ENCODE data around the gene TSC1. TPM values are rescaled to one million over a fixed set of nuclear protein-coding genes. Genes with fewer than 3 reads are reported as not detected.
"Not testable (repeated sequence)": the region's sequence is repeated elsewhere in the genome, so short reads cannot be mapped to it uniquely, and the experiment has no call there.

The TSC1 gene
- 50.8 and 59.1 TPM in 2 replicates for total RNA-seq
- long read RNA-seq, full-length matches to known transcripts, result 6 of 43 reads
- long read RNA-seq, partial matches to known transcripts, result 17 of 43 reads
- long read RNA-seq, other reads (novel, unspliced or antisense), result 20 of 43 reads

DNA sequence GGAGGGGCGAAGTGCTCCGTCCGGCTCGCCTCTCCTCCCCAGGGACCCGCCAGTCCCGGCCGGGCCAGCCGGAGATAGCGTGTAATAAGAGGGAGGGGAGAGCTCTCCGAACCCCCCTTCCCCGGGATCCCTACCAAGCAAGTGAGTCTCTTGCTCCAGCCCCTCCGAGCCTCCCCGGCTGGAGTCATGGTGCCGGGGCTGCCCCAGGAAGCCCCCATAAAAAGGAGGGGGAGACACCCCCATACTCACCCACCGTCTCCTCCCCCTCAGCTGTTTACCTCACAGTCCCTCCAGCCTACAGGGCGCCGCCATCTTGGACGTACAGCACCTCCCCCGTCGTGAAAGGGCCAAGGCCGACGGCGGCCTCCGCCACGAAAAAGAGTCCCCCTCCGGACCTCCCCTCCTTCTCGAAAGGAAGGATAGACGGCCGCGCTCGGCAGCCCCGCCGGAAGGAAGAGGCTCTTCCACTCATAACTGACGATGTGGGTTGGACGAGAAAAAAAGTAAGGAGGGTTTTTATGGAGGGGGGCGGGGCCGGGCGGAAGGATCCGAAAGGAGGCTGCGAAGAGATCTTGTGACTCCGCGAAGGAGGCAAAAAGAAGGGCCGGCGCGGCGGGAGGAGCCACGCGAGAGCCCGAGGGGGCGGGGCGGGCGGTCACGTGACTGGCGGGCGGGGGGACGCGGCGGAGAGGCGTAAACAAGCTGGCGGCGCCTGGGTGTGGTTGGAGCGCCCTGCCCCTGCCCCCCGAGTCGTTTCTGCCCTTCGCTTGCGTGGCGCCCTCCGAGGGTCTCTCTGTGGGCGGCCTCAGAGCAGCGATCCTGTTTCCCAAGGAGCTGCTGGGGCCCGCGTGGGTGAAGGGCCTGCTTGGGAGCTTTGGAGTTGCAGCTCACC lies at the start of gene TSC1:
TSS of gene TSC1 (minus strand) at position 323 of the 892 bp plus-strand sequence. CDS start 15,744 bp downstream, outside the sequence.
- peaks cover 38% of the 10 kb centered on the region for H3K4me1 Mint-ChIP-seq (ENCODE audit: unreplicated experiment)
- TF ChIP-seq, protein P1, sequence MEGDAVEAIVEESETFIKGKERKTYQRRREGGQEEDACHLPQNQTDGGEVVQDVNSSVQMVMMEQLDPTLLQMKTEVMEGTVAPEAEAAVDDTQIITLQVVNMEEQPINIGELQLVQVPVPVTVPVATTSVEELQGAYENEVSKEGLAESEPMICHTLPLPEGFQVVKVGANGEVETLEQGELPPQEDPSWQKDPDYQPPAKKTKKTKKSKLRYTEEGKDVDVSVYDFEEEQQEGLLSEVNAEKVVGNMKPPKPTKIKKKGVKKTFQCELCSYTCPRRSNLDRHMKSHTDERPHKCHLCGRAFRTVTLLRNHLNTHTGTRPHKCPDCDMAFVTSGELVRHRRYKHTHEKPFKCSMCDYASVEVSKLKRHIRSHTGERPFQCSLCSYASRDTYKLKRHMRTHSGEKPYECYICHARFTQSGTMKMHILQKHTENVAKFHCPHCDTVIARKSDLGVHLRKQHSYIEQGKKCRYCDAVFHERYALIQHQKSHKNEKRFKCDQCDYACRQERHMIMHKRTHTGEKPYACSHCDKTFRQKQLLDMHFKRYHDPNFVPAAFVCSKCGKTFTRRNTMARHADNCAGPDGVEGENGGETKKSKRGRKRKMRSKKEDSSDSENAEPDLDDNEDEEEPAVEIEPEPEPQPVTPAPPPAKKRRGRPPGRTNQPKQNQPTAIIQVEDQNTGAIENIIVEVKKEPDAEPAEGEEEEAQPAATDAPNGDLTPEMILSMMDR (IDR thresholded peaks at IDR 0.05), result no peak

DNA sequence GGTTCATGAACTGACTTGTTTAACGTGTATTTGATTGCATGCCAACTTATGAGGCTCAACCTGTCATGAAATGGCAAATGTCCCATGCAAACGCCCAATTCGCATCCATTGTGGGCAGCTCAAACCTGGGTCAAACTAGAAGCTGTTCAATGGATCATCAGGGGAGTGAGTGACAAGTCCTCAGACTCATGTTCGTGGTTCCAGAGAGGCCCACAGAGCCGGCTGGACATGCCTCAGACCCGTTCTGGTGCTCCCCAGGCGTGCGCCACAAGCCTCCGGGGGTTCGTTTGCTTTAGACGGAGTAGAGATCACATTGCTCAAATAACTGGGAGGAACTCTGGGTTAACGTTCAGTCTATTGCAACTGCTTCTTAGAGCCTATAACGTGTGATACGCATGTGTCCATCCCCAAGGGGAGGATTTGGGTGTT lies 49.1 kb upstream of the TSC1 start:
- no peak for DNase-seq (ENCODE audit: extremely low spot score, unreplicated experiment)
- H3K4me1 Mint-ChIP-seq (ENCODE audit: unreplicated experiment), result no peaks in the 10 kb centered on the region
- no peaks in the 10 kb centered on the region for H3K9me3 Mint-ChIP-seq (ENCODE audit: unreplicated experiment)
- no peak overlapping the region for H3K4me3 Mint-ChIP-seq (ENCODE audit: unreplicated experiment)
- H3K27me3 Mint-ChIP-seq (ENCODE audit: unreplicated experiment), result peaks cover 36% of the 10 kb centered on the region
- no peak overlapping the region for H3K27ac Mint-ChIP-seq (ENCODE audit: unreplicated experiment)
- no peaks in the 10 kb centered on the region for H3K36me3 Mint-ChIP-seq (ENCODE audit: unreplicated experiment)
- TF ChIP-seq, protein P1 (IDR thresholded peaks at IDR 0.05), result no peak

More for the DNA sequence above, at the start of gene TSC1:
- Mint-ChIP-seq H3K9me3 (ENCODE audit: unreplicated experiment) (no peaks in the 10 kb centered on the region), H3K27me3 (ENCODE audit: unreplicated experiment) (no peaks in the 10 kb centered on the region), H3K4me3 (ENCODE audit: unreplicated experiment) (peak within 1 kb of the TSS; percentile 80), H3K36me3 (ENCODE audit: unreplicated experiment) (no peaks in the 10 kb centered on the region), H3K27ac (ENCODE audit: unreplicated experiment) (peak within 1 kb of the TSS; percentile 100)
- peak; percentile 99 for DNase-seq (ENCODE audit: extremely low spot score, unreplicated experiment)

DNA sequence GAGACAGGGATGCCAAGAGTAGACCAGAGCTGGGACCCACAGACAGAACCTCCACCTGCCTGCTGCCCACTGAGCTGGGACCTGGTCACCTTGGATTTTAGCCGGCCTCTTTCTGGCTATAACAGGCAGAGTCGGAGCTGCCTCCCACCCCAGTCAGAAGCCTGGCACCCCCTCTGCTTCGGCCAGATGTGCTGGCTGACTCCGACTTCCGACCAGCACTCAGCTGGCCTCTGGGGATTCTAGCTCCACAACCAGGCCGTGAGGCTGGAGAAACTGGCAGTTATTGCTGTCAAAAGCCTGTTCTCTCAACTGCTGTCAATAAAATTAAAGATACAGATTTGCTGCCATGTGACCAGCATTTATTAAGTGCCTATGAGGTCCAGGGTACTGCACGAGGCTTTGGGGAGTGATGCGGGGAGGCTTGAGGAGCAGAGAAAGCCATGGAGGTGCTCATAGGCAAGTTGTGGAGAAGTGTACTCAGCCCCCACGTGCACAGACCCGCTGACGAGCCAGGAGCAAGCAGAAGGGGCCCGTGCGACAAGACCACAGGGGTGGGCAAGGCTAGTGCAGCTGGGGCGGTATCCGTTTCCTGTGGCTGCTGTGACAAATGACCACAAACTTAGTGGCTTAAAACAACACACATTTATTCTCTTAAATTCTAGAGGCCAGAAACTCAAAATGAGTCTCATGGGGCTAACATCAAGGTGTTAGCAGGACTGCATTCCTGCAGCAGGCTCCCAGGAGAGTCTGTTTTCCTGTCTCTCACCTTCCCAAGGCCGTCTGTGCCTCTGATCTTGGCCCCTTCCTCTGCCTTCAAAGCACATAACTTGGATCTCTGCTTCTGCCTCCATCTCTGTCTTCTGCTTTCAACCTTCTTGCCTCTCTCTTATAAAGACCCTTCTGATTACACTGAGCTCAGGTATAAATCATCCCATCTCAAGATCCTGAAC lies 47.2 kb upstream of the TSC1 start:
- Mint-ChIP-seq H3K4me3 (ENCODE audit: unreplicated experiment) (no peak overlapping the region), H3K36me3 (ENCODE audit: unreplicated experiment) (no peaks in the 10 kb centered on the region), H3K4me1 (ENCODE audit: unreplicated experiment) (no peaks in the 10 kb centered on the region), H3K9me3 (ENCODE audit: unreplicated experiment) (no peaks in the 10 kb centered on the region), H3K27me3 (ENCODE audit: unreplicated experiment) (peaks cover 40% of the 10 kb centered on the region), H3K27ac (ENCODE audit: unreplicated experiment) (no peak overlapping the region)
- TF ChIP-seq, protein P1 (IDR thresholded peaks at IDR 0.05), result no peak
- DNase-seq (ENCODE audit: extremely low spot score, unreplicated experiment), result no peak

DNA sequence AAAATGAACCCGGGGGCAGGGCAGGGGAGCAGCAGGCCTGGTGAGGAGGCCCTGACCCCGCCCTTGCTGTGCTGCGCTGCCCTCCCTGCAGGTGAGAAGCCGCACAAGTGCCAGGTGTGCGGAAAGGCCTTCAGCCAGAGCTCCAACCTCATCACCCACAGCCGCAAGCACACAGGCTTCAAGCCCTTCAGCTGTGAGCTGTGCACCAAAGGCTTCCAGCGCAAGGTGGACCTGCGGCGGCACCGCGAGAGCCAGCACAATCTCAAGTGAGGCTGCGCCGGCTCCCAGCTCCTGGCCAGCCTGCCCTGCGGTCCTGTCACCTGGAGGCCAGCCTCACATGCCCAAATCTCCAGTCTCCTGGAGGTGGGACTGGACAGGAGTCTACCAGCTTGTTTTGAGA lies 46.4 kb upstream of the TSC1 start:
- Mint-ChIP-seq H3K27ac (ENCODE audit: unreplicated experiment) (no peak overlapping the region), H3K27me3 (ENCODE audit: unreplicated experiment) (peaks cover 38% of the 10 kb centered on the region), H3K4me3 (ENCODE audit: unreplicated experiment) (no peak overlapping the region), H3K9me3 (ENCODE audit: unreplicated experiment) (no peaks in the 10 kb centered on the region), H3K4me1 (ENCODE audit: unreplicated experiment) (no peaks in the 10 kb centered on the region), H3K36me3 (ENCODE audit: unreplicated experiment) (no peaks in the 10 kb centered on the region)
- DNase-seq (ENCODE audit: extremely low spot score, unreplicated experiment), result no peak
- TF ChIP-seq, protein P1 (IDR thresholded peaks at IDR 0.05), result no peak

DNA sequence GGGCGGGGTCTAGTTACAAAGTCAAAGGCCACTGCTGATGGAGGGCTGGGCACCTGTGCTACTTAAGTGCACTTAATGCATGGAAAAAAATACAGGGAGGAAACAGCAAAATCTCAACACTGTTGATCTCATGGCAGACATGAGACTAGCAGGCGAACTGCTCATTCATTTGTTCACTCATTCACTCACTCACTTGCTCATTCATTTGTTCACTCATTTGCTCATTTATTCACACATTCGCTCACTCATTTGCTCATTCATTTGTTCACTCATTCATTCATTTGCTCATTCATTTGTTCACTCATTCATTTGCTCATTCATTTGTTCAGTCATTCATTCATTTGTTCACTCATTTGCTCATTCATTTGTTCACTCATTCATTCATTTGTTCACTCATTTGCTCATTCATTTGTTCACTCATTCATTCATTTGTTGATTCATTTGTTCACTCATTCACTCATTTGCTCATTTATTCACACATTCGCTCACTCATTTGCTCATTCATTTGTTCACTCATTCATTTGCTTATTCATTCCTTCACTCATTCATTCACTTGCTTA lies 45.7 kb upstream of the TSC1 start:
- peaks cover 36% of the 10 kb centered on the region for H3K27me3 Mint-ChIP-seq (ENCODE audit: unreplicated experiment)
- H3K4me3 Mint-ChIP-seq (ENCODE audit: unreplicated experiment); DNase-seq (ENCODE audit: extremely low spot score, unreplicated experiment); H3K27ac Mint-ChIP-seq (ENCODE audit: unreplicated experiment); H3K4me1 Mint-ChIP-seq (ENCODE audit: unreplicated experiment); H3K9me3 Mint-ChIP-seq (ENCODE audit: unreplicated experiment); H3K36me3 Mint-ChIP-seq (ENCODE audit: unreplicated experiment): not testable (repeated sequence)
